GM10266 (cell line): ENCODE measurements around the gene KCNK15.

Experiments used
- DNase-seq: peaks from one replicate; pipeline ENCODE4 v3.0.0; 2012; ENCODE audit errors: extremely low spot score
- CTCF ChIP-seq: IDR thresholded peaks from 2 replicates; pipeline ENCODE4 v1.5.1; 2012; ENCODE audit warnings: mild to moderate bottlenecking, low read depth; ENCODE audit not compliant: control insufficient read depth, insufficient read depth; ENCODE audit errors: missing control alignments

KCNK15 gene

DNA sequence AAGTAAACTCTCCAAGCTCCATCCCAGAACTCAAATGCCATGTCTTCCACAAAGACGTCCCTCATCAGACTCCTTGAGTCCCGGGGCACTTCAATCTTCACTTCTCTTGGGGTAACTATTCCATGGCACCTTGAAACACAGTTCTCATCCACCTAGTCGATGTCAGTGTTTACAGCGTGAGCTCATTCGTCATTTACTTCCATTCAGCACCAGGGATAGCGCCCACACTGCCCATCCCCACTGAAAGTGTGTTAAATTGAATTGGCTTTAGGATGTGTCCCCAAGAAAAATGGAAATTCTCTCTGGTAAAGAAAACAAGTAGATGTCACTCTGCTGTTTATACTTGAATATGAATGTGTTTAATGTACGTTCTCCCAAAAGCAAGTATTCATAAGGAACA, 31.3 kb downstream of the KCNK15 start:
- TF ChIP-seq CTCF, result no peak
- DNase-seq, result no peak

DNA sequence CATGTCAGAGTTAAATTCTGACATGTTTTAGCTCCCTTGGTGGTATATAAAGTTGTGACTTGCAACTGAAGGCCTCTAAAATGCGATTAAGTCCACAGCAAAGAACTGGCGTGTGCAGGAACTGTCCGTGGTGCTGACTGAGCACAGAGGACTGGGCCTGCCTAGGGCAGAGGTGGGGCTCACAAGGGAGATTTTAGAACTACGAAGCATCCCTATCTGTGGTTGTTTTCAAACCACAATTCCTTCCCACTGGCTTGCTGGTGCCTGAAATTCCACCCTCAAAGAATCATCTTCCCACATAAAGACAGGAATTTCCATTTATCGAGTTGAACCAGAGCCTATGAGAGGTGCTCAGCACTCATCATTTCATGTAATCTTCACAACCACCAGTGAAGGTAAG, 34.6 kb downstream of the KCNK15 start:
- peak; percentile 53 for DNase-seq
- no peak for TF ChIP-seq CTCF

DNA sequence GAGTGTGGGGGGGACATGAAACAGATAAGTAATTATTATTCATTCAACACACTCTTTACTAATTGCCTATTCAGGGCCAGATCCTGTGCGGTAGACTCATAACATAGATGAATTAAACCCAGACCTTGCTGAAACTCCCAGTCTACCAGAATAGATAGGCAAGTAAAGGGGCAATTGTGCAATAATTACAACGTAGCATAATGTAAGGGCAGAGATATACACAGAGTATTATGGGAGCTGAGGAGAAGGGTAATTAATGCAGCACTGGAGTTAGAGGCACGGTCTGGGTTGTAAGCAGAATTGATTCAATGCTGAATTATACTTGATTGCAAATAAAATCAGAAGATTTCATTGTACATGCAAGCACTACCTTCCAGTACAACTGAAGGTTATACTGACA, 35.5 kb downstream of the KCNK15 start:
- TF ChIP-seq CTCF, result no peak

GRCh38 chr20:44781791-44782190, 36.1 kb downstream of the KCNK15 start:
- no peak for DNase-seq
- no peak for TF ChIP-seq CTCF

More for the DNA sequence above, 35.5 kb downstream of the KCNK15 start:
- DNase-seq, result no peak

GRCh38 chr20:44784688-44785087, 39.0 kb downstream of the KCNK15 start:
- TF ChIP-seq CTCF, result no peak
- no peak for DNase-seq

DNA sequence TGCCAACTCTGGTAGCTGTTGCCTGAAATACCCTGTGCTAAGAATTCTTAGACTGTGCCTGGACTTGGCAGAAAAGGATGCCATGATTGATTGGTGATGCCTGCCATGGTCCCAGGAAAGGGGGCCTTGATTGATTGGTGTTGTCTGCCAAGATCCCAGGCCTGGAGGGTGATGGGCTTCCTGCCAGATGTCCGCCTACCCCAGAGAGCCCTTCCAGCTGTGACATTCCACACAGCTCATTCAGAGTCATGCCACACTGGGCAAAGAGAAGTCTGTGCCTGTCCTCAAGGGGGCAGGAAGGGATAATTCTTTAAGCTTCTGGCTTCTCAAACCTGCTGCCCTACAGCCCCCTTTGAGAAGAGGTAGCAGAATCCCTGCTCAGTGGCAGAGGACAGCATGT, 40.1 kb downstream of the KCNK15 start:
- TF ChIP-seq CTCF, result no peak
- DNase-seq, result no peak

GRCh38 chr20:44787299-44787698, 41.6 kb downstream of the KCNK15 start:
- no peak for DNase-seq
- no peak for TF ChIP-seq CTCF
